H9 (cell line): ENCODE data around the gene VEGFC. TPM values are rescaled to one million over a fixed set of nuclear protein-coding genes. Genes with fewer than 3 reads are reported as not detected.

Source experiments
- DNase-seq: peaks from one replicate; pipeline ENCODE4 v3.0.0-alpha.2; 2017
- H2AFZ ChIP-seq: one replicate; pipeline ENCODE4 v1.6.1; 2013; ENCODE audit warnings: mild to moderate bottlenecking, low read length, control low read depth, moderate library complexity
- H2AK5ac ChIP-seq: 2 replicates; pipeline ENCODE4 v1.6.1; 2013; ENCODE audit warnings: low read length, control low read depth, mixed read lengths; ENCODE audit not compliant: insufficient read length
- H2BK120ac ChIP-seq: one replicate; pipeline ENCODE4 v1.6.1; 2013; ENCODE audit warnings: low read depth, mild to moderate bottlenecking, low read length, control low read depth, inconsistent platforms; ENCODE audit not compliant: poor library complexity, severe bottlenecking
- H2BK12ac ChIP-seq: 2 replicates; pipeline ENCODE4 v1.6.1; 2013; ENCODE audit warnings: low read length, control low read depth, mixed read lengths, low read depth; ENCODE audit not compliant: insufficient read length
- H2BK15ac ChIP-seq: 2 replicates; pipeline ENCODE4 v1.6.1; 2013; ENCODE audit warnings: low read depth, low read length, control low read depth
- H2BK20ac ChIP-seq: one replicate; pipeline ENCODE4 v1.6.1; 2013; ENCODE audit warnings: low read depth, mild to moderate bottlenecking, low read length, control low read depth, inconsistent platforms; ENCODE audit not compliant: poor library complexity, severe bottlenecking
- H2BK5ac ChIP-seq: 2 replicates; pipeline ENCODE4 v1.6.1; 2013; ENCODE audit warnings: low read length, control low read depth, mixed read lengths; ENCODE audit not compliant: insufficient read length
- H3K14ac ChIP-seq: 2 replicates; pipeline ENCODE4 v1.6.1; 2013; ENCODE audit warnings: low read length, control low read depth; ENCODE audit not compliant: insufficient read depth
- H3K18ac ChIP-seq: 2 replicates; pipeline ENCODE4 v1.6.1; 2013; ENCODE audit warnings: low read depth, mild to moderate bottlenecking, mixed read lengths, low read length, control low read depth; ENCODE audit not compliant: insufficient read length
- H3K23ac ChIP-seq: 2 replicates; pipeline ENCODE4 v1.6.1; 2013; ENCODE audit warnings: low read length, control low read depth, mixed read lengths, low read depth; ENCODE audit not compliant: insufficient read length
- H3K23me2 ChIP-seq: 2 replicates; pipeline ENCODE4 v1.6.1; 2013; ENCODE audit warnings: low read depth, mild to moderate bottlenecking, mixed read lengths, low read length, control low read depth; ENCODE audit not compliant: insufficient read length, poor library complexity, severe bottlenecking
- H3K27ac ChIP-seq: 2 replicates; pipeline ENCODE4 v1.5.1; 2013; ENCODE audit warnings: low read length, control low read depth, mixed read lengths, low read depth; ENCODE audit not compliant: insufficient read length
- H3K27me3 ChIP-seq: 2 replicates; pipeline ENCODE4 v1.6.1; 2013; ENCODE audit warnings: low read length, control low read depth, inconsistent platforms; ENCODE audit not compliant: insufficient read depth
- H3K4ac ChIP-seq: 2 replicates; pipeline ENCODE4 v1.6.1; 2013; ENCODE audit warnings: low read depth, mild to moderate bottlenecking, control low read depth, inconsistent platforms, low read length, moderate library complexity
- H3K4me1 ChIP-seq: 2 replicates; pipeline ENCODE4 v1.6.1; 2013; ENCODE audit warnings: low read length, control low read depth, inconsistent platforms; ENCODE audit not compliant: insufficient read depth
- H3K4me2 ChIP-seq: 2 replicates; pipeline ENCODE4 v1.6.1; 2013; ENCODE audit warnings: low read length, control low read depth, mixed read lengths; ENCODE audit not compliant: insufficient read length, insufficient read depth
- H3K56ac ChIP-seq: 2 replicates; pipeline ENCODE4 v1.6.1; 2013; ENCODE audit warnings: low read depth, mild to moderate bottlenecking, mixed read lengths, low read length, control low read depth; ENCODE audit not compliant: insufficient read length
- H3K79me1 ChIP-seq: 2 replicates; pipeline ENCODE4 v1.6.1; 2013; ENCODE audit warnings: low read depth, mild to moderate bottlenecking, moderate library complexity, low read length, control low read depth, inconsistent platforms; ENCODE audit not compliant: insufficient read depth, poor library complexity, severe bottlenecking
- H3K79me2 ChIP-seq: 2 replicates; pipeline ENCODE4 v1.6.1; 2013; ENCODE audit warnings: low read length, control low read depth, inconsistent platforms; ENCODE audit not compliant: insufficient read depth
- H3K9ac ChIP-seq: 2 replicates; pipeline ENCODE4 v1.6.1; 2013; ENCODE audit warnings: low read length, control low read depth, mixed read lengths; ENCODE audit not compliant: insufficient read length; ENCODE audit errors: extremely low read depth
- H3K9me3 ChIP-seq: one replicate; pipeline ENCODE4 v1.6.1; 2013; ENCODE audit warnings: low read depth, low read length, inconsistent platforms; ENCODE audit not compliant: control insufficient read depth
- H3T11ph ChIP-seq: one replicate; pipeline ENCODE4 v1.6.1; 2013; ENCODE audit warnings: mild to moderate bottlenecking, low read length, control low read depth, inconsistent platforms
- H4K20me1 ChIP-seq: one replicate; pipeline ENCODE4 v1.6.1; 2013; ENCODE audit not compliant: control insufficient read depth, insufficient read length, insufficient read depth
- H4K5ac ChIP-seq: 2 replicates; pipeline ENCODE4 v1.6.1; 2013; ENCODE audit warnings: low read depth, mild to moderate bottlenecking, mixed read lengths, low read length, control low read depth; ENCODE audit not compliant: insufficient read length
- H4K8ac ChIP-seq: replicated peaks from 2 replicates; pipeline ENCODE4 v1.6.1; 2013; ENCODE audit warnings: low read length, control low read depth, mixed read lengths, low read depth; ENCODE audit not compliant: insufficient read length
- H4K91ac ChIP-seq: 2 replicates; pipeline ENCODE4 v1.6.1; 2013; ENCODE audit warnings: low read depth, mild to moderate bottlenecking, moderate library complexity, mixed read lengths, low read length, control low read depth; ENCODE audit not compliant: insufficient read length
- H3K27ac Mint-ChIP-seq, 3 experiments: 2 replicates in 2 of 3; 3 replicates in 1 of 3; pipeline ENCODE4 v1.8.0; 2020 to 2021; ENCODE audit warnings: mixed read lengths in 3 of 3, mild to moderate bottlenecking in 1 of 3, moderate library complexity in 1 of 3
- H3K27me3 Mint-ChIP-seq: 2 replicates; pipeline ENCODE4 v1.8.0; 2021; ENCODE audit warnings: low read depth, mild to moderate bottlenecking, moderate library complexity, mixed read lengths
- H3K36me3 Mint-ChIP-seq, 3 experiments: 2 replicates in 2 of 3; 3 replicates in 1 of 3; pipeline ENCODE4 v1.8.0; 2020 to 2021; ENCODE audit warnings: low read depth in 3 of 3, mixed read lengths in 3 of 3; ENCODE audit not compliant: insufficient read depth in 1 of 3
- H3K4me1 Mint-ChIP-seq, 2 experiments: 2 replicates each; pipeline ENCODE4 v1.8.0; 2020; ENCODE audit warnings: mixed read lengths in 2 of 2
- H3K4me3 Mint-ChIP-seq, 2 experiments: 2 replicates in 1 of 2; 3 replicates in 1 of 2; pipeline ENCODE4 v1.8.0; 2020 to 2021; ENCODE audit warnings: mild to moderate bottlenecking in 2 of 2, mixed read lengths in 2 of 2, moderate library complexity in 1 of 2
- H3K9me3 Mint-ChIP-seq, 2 experiments: 2 replicates in 1 of 2; 3 replicates in 1 of 2; pipeline ENCODE4 v1.8.0; 2020; ENCODE audit warnings: mild to moderate bottlenecking in 2 of 2, mixed read lengths in 2 of 2, moderate library complexity in 1 of 2
- CTCF ChIP-seq: fragments of 200-600 bp; sonication (generic); conservative IDR thresholded peaks from 3 replicates; pipeline ENCODE4 v1.8.0; 2021; ENCODE audit warnings: antibody characterized with exemption, mild to moderate bottlenecking
- WGBS: extraction: QIAGEN DNeasy Blood & Tissue Kit; methylation state at CpG from one replicate; pipeline ENCODE4 v1.1.7; 2013; ENCODE audit warnings: missing lambda C conversion rate, low lambda C conversion rate, mixed read lengths; ENCODE audit not compliant: insufficient read length; ENCODE audit errors: extremely low coverage; 5-methylcytosine and 5-hydroxymethylcytosine counted together
- total RNA-seq: library from RNA; stranded (reverse); gene quantifications from 2 replicates; pipeline ENCODE4 v1.2.1, GENCODE V29; 2021

Gene VEGFC
- total RNA-seq, 1 experiment from 2014 or later = 0.46 TPM

- Histone ChIP-seq H3K14ac (no peak overlapping the region), H4K8ac (no peak overlapping the region), H3K18ac (no peak overlapping the region), H3K4me2 (no peak overlapping the region), H3K4ac (no peak overlapping the region), H3K4me1 (no peaks in the 10 kb centered on the region), H2BK20ac (no peak overlapping the region), H3K23me2 (no peaks in the 10 kb centered on the region), H2AK5ac (no peak overlapping the region), H3K79me2 (no peaks in the 10 kb centered on the region), H4K20me1 (no peaks in the 10 kb centered on the region), H3K27me3 (no peaks in the 10 kb centered on the region), H4K91ac (no peak overlapping the region), H2AFZ (no peak overlapping the region), H3T11ph (no peak overlapping the region), H2BK12ac (no peak overlapping the region), H2BK15ac (no peak overlapping the region), H3K56ac (no peak overlapping the region), H3K23ac (no peak overlapping the region), H4K5ac (no peak overlapping the region), H3K9me3 (no peaks in the 10 kb centered on the region), H2BK120ac (no peak overlapping the region), H3K79me1 (no peaks in the 10 kb centered on the region), H2BK5ac (no peak overlapping the region), H3K9ac (no peak overlapping the region), H3K27ac (no peak overlapping the region)
- Mint-ChIP-seq H3K27me3 (no peaks in the 10 kb centered on the region), H3K27ac (no peak overlapping the region), H3K4me1 (peaks cover 0 to 4% of the 10 kb centered on the region in 2 experiments; a peak in 1 of 4 replicates), H3K4me3 (no peak overlapping the region), H3K36me3 (no peaks in the 10 kb centered on the region; a peak in 1 of 7 replicates), H3K9me3 (no peaks in the 10 kb centered on the region; a peak in 1 of 5 replicates)
- no CpG with 5 or more reads among the region's 1 CpG for WGBS
- DNase-seq = no peak
- TF ChIP-seq CTCF = no peak
Measured at GRCh38 chr4:176841711-176842112, 49.0 kb upstream of the VEGFC start.
